Measurements from ENCODE around the gene AP3B2. TPM values are rescaled to one million over a fixed set of nuclear protein-coding genes. Genes with fewer than 3 reads are reported as not detected.
A peak's percentile ranks its signal among the peaks of the same experiment; 100 is the strongest.

Gene AP3B2
- total and polyA plus RNA-seq, 2 donors (not counting 1 experiment from before 2014, with no cell fraction given), result 0.09 to 0.17 TPM

DNA sequence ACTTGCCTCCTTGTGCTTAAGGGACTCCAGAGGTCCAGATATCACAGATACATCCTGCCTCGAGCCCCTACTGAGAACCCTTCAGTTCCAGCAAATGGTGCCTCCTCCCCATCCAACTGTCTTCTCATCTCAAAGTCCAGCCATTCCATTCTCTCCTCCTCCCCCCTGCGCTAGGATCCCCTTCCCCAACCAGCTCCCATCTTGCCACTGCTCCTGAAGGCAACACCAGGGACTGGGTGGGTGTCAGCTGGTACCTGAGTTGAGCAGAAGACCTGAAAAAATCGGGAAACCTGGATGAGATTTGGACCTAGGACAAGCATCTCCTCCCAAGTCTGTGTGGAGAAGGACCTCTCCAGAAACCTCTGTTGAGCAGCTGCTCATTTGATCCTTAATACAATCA, 2.4 kb upstream of the AP3B2 start:
- TF ChIP-seq EZH2 (IDR thresholded peaks at IDR 0.05; ENCODE audit: low read length, missing control alignments), result no peak
- TF ChIP-seq, protein P1, sequence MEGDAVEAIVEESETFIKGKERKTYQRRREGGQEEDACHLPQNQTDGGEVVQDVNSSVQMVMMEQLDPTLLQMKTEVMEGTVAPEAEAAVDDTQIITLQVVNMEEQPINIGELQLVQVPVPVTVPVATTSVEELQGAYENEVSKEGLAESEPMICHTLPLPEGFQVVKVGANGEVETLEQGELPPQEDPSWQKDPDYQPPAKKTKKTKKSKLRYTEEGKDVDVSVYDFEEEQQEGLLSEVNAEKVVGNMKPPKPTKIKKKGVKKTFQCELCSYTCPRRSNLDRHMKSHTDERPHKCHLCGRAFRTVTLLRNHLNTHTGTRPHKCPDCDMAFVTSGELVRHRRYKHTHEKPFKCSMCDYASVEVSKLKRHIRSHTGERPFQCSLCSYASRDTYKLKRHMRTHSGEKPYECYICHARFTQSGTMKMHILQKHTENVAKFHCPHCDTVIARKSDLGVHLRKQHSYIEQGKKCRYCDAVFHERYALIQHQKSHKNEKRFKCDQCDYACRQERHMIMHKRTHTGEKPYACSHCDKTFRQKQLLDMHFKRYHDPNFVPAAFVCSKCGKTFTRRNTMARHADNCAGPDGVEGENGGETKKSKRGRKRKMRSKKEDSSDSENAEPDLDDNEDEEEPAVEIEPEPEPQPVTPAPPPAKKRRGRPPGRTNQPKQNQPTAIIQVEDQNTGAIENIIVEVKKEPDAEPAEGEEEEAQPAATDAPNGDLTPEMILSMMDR (conservative IDR thresholded peaks at IDR 0.05 in 1 of 2, IDR thresholded peaks at IDR 0.05 in 1 of 2; ENCODE audit: low read depth in 1 of 2, low read length in 2 of 2), result no peak
- Histone ChIP-seq H3K4me2 (ENCODE audit: extremely low read depth, insufficient read depth, low read length) (no peak overlapping the region), H2AFZ (ENCODE audit: low read length) (no peak overlapping the region), H3K9me3 (ENCODE audit: control insufficient read depth, insufficient read depth, low read depth, low read length) (no peaks in the 10 kb centered on the region), H4K20me1 (ENCODE audit: control insufficient read depth, extremely low read depth, insufficient read depth, low read length) (no peaks in the 10 kb centered on the region), H3K27me3 (ENCODE audit: control insufficient read depth, insufficient read depth, low read length) (no peaks in the 10 kb centered on the region), H3K79me2 (ENCODE audit: control insufficient read depth, insufficient read depth, low read length) (no peaks in the 10 kb centered on the region), H3K4me3 (replicated peaks in 1 of 4; ENCODE audit: control extremely low read depth in 1 of 4, insufficient read depth in 1 of 4, low read depth in 3 of 4, low read length in 4 of 4) (no peak overlapping the region), H3K9ac (ENCODE audit: insufficient read depth, low read length) (no peak overlapping the region), H3K36me3 (ENCODE audit: control insufficient read depth, insufficient read depth, low read length) (no peaks in the 10 kb centered on the region), H3K27ac (ENCODE audit: insufficient read depth, low read length) (no peak overlapping the region), H3K4me1 (ENCODE audit: control insufficient read depth, extremely low read depth, insufficient read depth, low read length) (peaks cover 2% of the 10 kb centered on the region)
- DNase-seq (ENCODE audit: low read depth in 2 of 2), result no peak

DNA sequence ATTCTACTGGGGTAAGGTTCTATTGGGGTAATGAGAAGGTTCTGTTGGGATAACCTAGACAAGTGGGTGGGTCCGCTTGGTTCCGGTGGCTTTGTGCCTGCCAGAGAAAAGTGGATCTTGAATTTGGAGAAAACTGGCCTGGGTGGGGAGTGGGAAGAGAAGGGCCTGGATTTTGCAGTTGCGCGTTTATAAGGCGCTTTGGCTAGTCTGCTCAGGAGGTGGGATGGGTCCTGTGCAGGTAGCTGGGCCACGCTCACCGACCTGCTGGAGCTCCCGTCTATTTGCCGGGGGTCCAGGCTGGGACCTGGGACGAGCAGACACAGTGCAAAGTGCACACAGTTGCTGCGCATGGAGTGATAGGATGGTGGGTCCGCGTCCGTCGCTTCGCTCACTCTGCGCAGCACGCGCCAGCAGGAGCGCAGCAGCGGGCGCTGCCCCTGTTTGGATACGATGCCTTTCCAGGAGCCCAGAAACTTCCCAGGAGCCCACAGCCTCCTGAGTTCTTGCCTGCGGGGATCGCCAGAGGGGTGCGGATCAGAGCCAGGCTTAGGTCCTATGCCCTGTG, 1.3 kb upstream of the AP3B2 start:
- H4K20me1 ChIP-seq (ENCODE audit: control insufficient read depth, extremely low read depth, insufficient read depth, low read length), result no peaks in the 10 kb centered on the region
- DNase-seq (ENCODE audit: low read depth in 2 of 2), result no peak

DNA sequence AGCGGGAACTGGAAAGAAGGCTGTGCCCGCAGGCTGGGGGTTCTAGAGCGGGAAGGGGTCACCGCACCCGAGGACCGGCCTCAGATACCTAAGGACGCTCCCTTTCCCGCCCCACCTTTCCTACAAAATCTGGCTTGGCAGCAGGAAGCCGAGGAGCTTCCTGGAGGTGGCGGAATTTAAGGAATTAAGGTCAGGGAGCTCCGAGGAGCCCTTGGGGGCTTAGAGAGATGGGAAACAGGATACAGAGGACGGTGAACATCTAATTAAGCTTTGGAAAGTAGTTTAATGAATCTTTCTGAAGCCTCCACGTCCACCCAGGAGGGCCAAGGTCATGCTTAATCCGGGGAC, 507 bp upstream of the AP3B2 start:
- Histone ChIP-seq H3K4me2 (ENCODE audit: extremely low read depth, insufficient read depth, low read length) (peak overlapping the region; percentile 87), H3K79me2 (ENCODE audit: control insufficient read depth, insufficient read depth, low read length) (no peaks in the 10 kb centered on the region), H3K4me3 (replicated peaks in 1 of 4; ENCODE audit: control extremely low read depth in 1 of 4, insufficient read depth in 1 of 4, low read depth in 3 of 4, low read length in 4 of 4) (peak overlapping the region; percentile 52 to 73 (median 64)), H3K4me1 (ENCODE audit: control insufficient read depth, extremely low read depth, insufficient read depth, low read length) (peaks cover 2% of the 10 kb centered on the region), H3K36me3 (ENCODE audit: control insufficient read depth, insufficient read depth, low read length) (no peaks in the 10 kb centered on the region), H3K9ac (ENCODE audit: insufficient read depth, low read length) (no peak overlapping the region), H4K20me1 (ENCODE audit: control insufficient read depth, extremely low read depth, insufficient read depth, low read length) (no peaks in the 10 kb centered on the region), H2AFZ (ENCODE audit: low read length) (peak overlapping the region; percentile 75), H3K27me3 (ENCODE audit: control insufficient read depth, insufficient read depth, low read length) (no peaks in the 10 kb centered on the region), H3K27ac (ENCODE audit: insufficient read depth, low read length) (no peak overlapping the region), H3K9me3 (ENCODE audit: control insufficient read depth, insufficient read depth, low read depth, low read length) (no peaks in the 10 kb centered on the region)
- DNase-seq (ENCODE audit: low read depth in 2 of 2), result no peak
- TF ChIP-seq, protein P1 (conservative IDR thresholded peaks at IDR 0.05 in 1 of 2, IDR thresholded peaks at IDR 0.05 in 1 of 2; ENCODE audit: low read depth in 1 of 2, low read length in 2 of 2), result no peak
- no peak for TF ChIP-seq EZH2 (IDR thresholded peaks at IDR 0.05; ENCODE audit: low read length, missing control alignments)

More for the DNA sequence above, 1.3 kb upstream of the AP3B2 start:
- Histone ChIP-seq H3K27ac (ENCODE audit: insufficient read depth, low read length) (no peak overlapping the region), H2AFZ (ENCODE audit: low read length) (no peak overlapping the region), H3K4me1 (ENCODE audit: control insufficient read depth, extremely low read depth, insufficient read depth, low read length) (peaks cover 2% of the 10 kb centered on the region), H3K27me3 (ENCODE audit: control insufficient read depth, insufficient read depth, low read length) (no peaks in the 10 kb centered on the region), H3K36me3 (ENCODE audit: control insufficient read depth, insufficient read depth, low read length) (no peaks in the 10 kb centered on the region), H3K9me3 (ENCODE audit: control insufficient read depth, insufficient read depth, low read depth, low read length) (no peaks in the 10 kb centered on the region), H3K4me3 (replicated peaks in 1 of 4; ENCODE audit: control extremely low read depth in 1 of 4, insufficient read depth in 1 of 4, low read depth in 3 of 4, low read length in 4 of 4) (no peak overlapping the region), H3K9ac (ENCODE audit: insufficient read depth, low read length) (no peak overlapping the region), H3K4me2 (ENCODE audit: extremely low read depth, insufficient read depth, low read length) (no peak overlapping the region), H3K79me2 (ENCODE audit: control insufficient read depth, insufficient read depth, low read length) (no peaks in the 10 kb centered on the region)
- TF ChIP-seq, protein P1 (conservative IDR thresholded peaks at IDR 0.05 in 1 of 2, IDR thresholded peaks at IDR 0.05 in 1 of 2; ENCODE audit: low read depth in 1 of 2, low read length in 2 of 2), result no peak
- no peak for TF ChIP-seq EZH2 (IDR thresholded peaks at IDR 0.05; ENCODE audit: low read length, missing control alignments)
